GM03348 (cell line): Measurements from ENCODE around the gene UFL1.
"Not testable (repeated sequence)": the region's sequence is repeated elsewhere in the genome, so short reads cannot be mapped to it uniquely, and the experiment has no call there.

Source experiments
- DNase-seq: peaks from one replicate; pipeline ENCODE4 v3.0.0; 2012; ENCODE audit warnings: low spot score

UFL1 gene

DNA sequence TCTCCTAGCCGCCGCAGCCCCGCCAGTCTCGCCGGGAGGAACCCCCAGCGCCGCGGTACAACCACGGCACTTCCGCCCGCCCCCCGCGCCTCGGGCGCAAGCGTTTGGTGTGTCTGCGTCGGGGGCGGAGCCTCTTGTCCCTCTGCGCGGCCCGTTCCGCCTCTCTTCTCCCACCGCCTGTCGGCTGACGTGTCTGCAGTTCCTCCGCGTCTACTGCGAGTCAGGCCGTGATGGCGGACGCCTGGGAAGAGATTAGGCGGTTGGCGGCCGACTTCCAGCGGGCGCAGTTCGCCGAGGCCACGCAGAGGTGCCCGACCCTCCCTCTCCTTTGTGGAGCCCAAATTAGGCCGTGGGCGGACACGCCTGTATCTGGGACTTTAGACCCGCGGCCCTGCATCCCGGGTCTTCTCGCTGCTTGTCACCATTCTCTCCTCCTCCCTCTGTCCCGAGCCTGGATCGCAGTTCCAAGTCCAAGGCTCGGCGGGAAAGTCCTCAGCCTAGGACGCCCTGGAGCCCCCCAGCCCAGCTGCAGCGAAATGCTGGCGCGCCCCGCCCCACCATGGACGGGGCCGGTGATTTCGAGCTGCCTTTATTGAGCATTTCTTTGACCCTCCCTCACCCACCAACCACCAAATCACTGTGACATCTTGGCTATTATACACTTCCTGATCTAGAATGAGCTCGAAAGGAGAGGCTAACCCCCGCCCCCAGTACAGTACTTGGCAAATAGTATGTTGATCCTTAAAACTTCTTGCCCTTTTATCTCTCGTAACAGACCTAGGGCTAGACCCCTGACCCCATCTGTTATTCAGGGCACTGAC lies at the start of gene UFL1:
Gene UFL1, plus strand, starts transcription at position 163 of the 821 bp plus-strand sequence. Its CDS starts 68 bp downstream, at position 231.
- peak; percentile 96 for DNase-seq

DNA sequence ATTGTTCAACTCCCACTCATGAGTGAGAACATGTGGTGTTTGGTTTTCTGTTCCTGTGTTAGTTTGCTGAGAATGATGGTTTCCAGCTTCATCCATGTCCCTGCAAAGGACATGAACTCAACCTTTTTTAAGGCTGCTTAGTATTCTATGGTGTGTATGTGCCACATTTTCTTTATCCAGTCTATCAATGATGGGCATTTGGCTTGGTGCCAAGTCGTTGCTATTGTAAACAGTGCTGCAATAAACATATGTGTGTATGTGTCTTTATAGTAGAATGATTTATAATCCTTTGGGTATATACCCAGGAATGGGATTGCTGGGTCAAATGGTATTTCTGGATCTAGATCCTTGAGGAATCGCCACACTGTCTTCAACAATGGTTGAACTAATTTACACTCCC lies 49.3 kb upstream of the UFL1 start:
- not testable (repeated sequence) for DNase-seq

DNA sequence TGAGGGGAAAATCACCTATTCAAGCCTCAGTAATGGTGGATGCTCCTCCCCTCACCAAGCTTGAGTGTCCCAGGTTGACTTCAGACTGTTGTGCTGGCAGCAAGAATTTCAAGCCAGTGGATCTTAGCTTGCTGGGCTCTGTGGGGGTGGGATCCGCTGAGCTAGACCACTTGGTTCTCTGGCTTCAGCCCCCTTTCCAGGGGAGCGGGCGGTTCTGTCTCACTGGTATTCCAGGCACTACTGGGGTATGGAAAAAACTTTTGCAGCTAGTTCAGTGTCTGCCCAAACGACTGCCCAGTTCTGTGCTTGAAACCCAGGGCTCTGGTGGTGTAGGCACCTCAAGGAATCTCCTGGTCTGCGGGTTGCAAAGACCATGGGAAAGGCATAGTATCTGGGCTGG lies 42.9 kb upstream of the UFL1 start:
- DNase-seq, result no peak

DNA sequence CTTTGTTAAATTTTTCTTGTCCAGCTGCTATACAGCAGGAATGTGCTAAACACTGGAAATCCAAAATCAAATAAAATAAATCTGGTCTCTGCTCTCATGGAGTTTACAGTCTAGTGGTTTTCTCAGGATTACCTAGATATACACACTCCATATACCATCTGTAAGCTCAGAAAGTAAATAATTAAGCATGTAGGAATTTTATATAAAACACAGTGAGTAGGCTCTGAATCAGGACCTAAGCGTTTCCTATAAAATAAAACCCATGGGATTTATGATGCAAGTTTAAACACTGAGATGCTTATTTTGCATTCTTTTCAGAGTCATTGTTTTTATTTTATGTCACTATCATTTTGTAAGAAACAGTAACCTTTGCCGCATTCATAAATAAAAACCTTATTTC lies 29.7 kb upstream of the UFL1 start:
- DNase-seq, result no peak

DNA sequence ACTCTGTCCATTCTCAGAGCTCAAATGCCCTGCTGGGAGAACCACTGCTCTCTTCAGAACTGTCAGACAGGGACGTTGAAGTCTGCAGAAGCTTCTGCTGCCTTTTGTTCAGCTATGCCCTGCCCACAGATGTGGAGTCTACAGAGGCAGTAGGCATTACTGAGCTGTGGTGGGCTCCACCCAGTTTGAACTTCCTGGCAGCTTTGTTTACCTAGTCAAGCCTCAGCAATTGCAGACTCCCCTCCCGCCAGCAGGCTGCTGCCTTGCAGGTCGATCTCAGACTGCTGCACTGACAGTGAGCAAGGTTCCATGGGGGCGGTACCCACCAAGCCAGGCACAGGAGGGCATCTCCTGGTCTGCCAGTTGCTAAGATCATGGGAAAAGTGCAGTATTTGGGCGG lies 21.8 kb upstream of the UFL1 start:
- no peak for DNase-seq

DNA sequence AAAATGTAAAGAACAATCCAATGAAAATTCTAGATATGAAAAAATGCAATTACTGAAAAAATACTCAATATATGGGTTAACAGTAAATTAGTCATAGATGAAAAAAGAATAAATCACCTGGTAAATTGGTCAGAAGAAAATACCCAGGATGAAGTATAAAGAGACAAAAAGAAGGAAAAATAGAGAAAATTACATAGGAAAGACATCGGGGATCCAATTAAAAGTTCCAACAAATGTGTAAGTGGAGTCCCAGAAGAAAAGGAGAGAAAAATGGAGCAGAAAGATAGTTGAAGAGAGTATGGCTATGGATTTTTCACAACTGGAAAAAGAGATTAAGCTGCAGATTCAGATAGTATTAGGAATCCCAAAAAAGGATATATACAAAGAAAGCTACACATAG lies 18.7 kb upstream of the UFL1 start:
- DNase-seq, result no peak

DNA sequence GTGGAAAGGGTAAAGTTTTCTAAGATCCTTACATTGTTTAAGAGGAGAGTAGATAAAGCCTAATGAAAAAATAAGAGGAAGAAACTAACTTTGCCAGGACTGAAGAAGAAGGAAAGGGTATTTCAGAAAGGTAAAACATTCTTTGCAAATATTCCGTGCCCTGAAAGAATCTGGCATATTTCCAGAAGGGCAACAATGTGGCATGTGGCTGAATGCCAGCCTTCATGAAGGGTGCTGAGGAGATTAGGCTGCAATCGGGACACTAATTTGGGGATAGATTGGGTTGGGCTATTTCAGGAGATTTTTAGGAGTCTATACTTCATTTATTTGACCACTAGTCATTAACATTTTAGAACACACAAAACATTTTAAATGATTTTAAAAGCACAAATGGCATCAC lies 16.2 kb upstream of the UFL1 start:
- no peak for DNase-seq

DNA sequence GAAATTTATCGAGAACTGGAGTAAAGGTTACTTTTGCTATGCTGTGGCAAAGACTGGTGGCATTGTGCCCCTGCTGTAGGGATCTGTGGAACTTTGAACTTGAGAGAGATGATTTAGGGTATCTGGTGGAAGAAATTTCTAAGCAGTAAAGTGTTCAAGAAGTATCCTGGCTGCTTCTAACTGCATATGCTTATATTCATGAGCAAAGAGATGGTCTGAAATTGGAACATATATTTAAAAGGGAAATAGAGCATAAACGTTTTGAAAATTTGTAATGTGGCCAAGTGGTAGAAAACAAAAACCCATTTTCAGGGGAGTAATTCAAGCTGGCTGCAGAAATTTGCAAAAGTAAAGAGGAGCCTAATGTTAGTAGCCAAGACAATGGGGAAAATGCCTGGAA lies 12.3 kb upstream of the UFL1 start:
- DNase-seq, result no peak

DNA sequence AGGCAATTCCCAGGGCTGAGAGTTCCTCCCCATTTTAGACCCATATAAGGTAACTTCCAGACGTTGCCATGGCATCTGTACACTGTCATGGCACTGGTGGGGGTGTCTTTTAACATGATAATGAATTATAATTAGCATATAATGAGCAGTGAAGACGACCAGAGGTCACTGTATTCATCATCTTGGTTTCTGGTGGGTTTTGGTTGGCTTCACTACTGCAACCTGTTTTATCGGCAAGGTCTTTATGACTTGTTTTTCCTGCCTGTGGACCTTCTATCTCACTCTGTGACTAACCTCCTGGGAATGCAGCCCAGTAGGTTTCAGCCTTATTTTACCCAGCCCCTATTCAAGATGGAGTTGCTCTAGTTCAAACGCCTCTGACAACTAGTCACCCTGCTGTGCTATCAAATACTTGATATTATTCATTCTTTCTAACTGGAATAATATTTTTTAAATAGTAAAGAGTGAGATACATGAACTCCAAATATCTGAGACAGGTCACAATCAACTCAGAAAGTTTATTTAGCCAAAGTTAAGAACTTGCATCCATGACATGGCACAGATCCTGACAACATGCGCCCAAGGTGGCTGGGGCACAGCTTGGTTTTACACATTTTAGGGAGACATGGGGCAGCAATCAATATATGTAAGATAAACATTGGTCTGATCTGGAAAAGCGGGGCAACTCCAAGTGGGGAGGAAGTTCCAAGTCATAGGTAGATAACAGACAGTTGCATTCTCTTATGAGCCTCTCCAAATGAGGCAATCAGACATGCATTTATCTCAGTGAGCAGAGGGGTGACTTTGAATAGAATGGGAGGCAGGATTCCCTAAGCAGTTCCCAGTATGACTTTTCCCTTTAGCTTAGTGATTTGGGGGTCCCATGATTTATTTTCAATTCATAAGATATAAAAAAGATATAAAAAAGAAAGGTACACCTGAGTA lies 1.2 kb upstream of the UFL1 start:
- no peak for DNase-seq

DNA sequence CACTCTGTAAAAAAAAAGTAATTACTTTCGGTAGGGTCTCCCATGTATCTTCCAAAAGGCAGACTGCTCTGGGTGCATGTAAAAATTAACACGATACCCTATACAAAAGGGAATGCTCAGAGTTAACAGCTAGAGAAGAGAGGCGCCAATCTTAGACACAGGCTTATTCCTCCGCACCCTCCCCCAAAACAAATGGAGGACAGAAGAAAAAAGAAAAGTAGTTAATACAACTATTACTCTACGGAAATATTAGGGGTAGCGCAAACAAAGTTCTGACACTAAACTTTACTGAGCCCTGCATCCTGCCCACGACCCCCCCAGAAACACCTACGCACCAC lies 331 bp upstream of the UFL1 start:
- no peak for DNase-seq

DNA sequence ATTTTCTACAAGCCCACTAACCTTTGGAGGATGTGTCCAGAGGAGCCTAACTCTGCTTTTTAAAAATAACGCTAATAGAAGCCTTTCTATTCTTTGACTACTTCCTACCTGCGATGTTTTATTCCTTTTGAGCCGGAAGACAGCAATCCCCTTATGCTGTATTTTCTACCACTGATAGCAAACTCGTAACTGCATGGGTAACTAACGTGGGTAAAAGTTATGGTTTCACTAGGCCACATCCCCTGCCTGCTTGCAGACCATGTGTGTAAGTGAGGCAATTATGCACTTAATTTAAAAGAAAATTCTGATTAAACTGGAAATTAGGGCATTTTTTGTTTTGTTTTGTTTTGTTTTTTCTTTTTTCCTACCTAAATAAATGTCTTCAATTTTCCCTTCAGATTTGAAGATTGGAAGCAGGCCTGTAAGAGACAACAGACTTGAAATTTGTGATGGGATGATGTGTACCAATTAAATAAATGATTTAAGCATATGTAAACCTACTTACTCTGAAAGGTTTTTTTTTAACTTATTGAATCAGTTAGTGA lies 931 bp downstream of the UFL1 start:
- DNase-seq, result peak; percentile 13

DNA sequence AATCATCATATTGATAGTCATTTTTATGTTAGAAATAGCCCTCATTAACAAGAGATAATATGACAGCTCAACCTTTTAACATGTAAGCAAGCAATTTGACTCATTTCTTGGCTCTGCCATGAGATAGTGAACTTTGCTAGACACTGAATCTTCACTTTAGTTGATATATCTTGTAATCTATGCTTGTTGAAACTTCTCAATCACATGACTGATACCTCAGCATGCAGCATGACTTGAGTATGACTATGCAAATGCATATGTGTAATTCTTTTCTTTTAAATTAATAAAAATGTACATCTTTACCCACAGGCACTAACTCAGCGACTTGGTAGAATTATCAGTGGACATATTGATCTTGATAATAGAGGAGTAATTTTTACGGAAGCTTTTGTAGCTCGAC lies 6.6 kb downstream of the UFL1 start:
- no peak for DNase-seq

DNA sequence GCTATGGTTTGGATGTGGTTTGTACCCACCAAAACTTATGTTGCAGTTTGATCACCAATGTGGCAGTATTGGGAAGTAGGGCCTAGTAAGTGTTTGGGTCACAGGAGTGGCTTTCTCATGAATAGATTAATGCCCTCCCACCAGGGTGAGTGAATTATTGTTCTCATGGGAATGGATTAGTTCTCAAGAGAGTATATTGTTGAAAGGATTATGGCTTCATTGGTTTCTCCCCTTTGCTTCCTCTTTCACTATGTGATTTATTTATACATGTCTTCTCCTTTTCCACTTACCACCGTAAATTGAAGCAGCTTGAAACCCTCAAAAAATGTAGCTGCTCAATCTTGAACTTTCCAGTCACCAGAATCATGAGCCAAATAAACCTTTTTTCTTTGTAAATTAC lies 10.8 kb downstream of the UFL1 start:
- no peak for DNase-seq

DNA sequence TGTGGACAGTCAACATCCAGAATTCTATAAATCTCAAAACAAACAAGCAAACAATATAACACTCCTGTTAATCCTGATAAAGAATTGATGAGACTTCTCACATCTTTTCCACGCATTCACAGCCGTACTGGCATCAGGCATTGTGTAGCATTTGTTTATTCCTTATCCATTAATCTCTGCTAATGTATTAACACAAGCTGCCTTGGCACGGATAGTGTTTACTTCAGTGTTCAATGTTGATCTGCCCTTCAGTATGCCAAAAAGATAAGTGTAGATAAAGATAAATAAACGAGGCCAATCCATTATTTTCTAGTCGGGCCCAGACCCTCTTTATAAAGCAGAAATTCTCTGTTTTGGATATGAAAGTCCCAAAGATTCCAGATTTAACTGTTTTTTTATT lies 16.1 kb downstream of the UFL1 start:
- no peak for DNase-seq

DNA sequence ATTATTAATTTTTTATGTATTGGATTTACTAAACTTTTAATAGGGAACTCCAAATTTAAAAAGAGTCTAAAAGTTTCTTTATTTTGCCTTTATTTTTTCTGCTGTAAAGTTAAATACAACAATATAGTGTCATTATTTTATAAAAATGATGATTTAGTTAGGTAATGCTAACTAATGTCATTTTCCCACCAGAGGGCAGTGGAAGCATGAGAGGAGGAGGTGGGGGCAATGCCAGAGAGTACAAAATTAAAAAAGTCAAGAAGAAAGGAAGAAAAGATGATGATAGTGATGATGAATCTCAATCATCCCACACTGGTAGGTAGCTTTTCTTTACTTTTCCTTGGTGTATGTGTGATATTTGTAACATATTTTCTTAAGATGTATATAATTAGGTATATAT lies 21.1 kb downstream of the UFL1 start:
- no peak for DNase-seq

DNA sequence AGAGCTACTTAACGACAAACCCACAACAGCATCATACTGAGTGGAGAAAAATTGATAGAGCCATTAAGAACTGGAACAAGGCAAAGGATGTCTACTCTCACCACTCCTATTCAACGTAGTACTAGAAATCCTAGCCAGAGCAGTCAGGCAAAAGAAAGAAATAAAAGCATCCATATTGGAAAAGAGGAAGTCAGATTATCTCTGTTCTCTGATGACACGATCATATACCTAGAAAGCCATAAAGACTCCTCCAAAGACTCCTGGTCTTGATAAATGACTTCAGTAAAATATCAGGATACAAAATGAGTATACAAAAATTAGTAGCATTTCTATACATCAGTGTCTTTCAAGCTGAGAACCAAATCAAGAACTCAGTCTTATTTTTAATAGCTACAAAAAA lies 24.3 kb downstream of the UFL1 start:
- DNase-seq, result no peak

DNA sequence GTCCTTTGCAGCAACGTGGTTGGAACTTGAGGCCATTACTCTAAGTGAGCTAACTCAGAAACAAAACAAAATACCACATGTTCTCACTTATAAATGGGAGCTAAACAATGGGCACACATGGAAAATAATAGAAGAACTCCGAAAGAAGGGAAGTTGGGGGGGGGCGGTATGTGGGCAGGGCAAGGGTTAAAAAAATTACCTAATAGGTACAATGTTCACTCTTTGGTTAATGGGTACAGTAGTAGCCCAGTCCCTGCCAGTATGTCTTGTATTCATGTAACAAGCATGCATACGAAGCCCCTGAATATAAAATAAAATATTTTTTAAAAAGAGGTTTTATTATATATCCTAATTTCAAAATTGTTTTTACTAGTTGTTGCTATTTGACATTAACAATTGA lies 26.0 kb downstream of the UFL1 start:
- DNase-seq, result no peak

DNA sequence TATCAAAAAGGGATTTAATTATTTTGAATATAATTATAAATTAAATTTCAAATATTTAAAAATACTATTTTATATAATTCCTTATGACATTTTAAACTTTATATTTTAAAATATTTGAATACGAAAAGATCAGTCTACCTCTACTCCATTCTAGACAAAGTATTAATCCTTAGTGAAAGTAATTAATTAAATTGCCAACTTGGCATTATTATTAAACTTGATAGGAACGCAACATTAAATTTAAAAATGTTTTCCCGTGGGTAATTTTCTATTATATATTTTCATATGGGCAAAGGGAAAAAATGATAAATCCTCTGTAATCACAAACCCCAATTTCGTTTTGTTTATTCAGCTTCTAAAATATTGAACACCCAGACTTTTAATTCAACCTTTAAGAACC lies 33.0 kb downstream of the UFL1 start:
- DNase-seq, result no peak

DNA sequence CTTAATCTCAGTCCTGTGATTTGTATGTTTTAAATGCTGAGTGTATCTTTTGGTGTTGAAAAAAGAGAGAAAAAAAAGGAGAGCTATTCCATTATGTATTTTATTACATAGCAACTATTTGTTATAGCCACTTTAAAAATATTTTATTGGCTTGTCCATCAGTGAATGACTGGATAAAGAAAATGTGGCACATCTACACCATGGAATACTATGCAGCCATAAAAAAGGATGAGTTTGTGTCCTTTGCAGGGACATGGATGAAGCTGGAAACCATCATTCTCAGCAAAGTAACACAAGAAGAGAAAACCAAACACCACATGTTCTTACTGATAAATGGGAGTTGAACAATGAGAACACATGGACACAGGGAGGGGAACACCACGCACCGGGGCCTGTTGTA lies 38.1 kb downstream of the UFL1 start:
- not testable (repeated sequence) for DNase-seq

DNA sequence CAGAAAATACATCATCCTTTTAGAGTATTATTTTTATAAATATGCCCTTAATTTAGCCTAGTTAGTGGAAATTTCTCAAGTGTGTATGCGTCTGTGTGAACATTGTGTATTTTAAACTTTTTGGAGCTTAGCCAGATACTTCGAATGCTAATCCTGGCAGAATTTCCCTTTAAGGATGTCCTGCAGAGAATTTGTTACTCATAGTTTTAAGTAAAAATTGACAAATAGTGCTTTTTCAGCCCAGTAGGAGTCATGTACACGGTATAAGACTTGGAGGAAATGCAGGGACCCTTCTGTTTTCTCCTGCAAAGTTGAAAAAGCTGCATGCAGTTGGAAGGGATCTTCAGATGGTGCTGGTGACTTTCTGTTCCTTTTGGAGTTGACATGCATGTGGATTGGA lies 41.3 kb downstream of the UFL1 start, which contains the start of gene FHL5:
Gene FHL5, plus strand, starts transcription at position 243 of the 400 bp plus-strand sequence. CDS start 40,486 bp downstream, outside the sequence.
- no peak for DNase-seq

DNA sequence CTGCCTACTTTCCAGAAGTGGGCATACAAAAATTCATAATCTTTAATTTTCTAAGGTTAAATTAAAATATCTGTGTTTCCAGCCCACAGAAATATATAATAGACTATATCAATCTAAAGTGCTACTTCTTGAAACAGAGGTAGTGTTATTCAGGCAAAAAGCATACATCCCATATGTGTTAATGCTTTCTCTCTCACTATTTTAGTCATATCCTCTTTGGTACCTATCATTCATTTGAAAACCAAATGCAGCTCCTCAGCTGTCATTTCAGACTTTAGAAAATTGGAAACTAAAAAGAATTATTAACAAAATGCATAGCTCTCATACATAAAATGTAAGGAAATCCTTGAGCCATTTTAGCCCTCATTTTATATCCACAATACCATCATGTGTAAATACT lies 42.2 kb downstream of the UFL1 start:
- DNase-seq, result no peak

DNA sequence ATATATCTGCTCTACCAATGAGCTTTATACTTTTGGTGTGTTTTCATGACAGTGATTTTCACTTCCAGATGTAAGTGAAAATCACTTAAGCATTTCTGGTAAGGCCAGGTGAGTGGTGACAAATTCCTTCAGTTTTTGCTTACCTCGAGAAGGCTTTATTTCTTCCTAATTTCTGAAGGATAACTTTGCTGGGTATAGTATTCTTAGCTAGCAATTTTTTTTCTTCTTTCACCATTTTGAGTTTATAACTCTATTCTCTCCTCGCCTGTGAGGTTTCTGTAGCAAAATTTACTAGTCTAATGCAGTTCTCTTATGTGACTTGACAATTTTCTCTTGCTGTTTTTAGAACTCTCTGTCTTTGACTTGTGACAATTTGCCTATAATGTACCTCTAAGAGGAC lies 48.4 kb downstream of the UFL1 start:
- no peak for DNase-seq

DNA sequence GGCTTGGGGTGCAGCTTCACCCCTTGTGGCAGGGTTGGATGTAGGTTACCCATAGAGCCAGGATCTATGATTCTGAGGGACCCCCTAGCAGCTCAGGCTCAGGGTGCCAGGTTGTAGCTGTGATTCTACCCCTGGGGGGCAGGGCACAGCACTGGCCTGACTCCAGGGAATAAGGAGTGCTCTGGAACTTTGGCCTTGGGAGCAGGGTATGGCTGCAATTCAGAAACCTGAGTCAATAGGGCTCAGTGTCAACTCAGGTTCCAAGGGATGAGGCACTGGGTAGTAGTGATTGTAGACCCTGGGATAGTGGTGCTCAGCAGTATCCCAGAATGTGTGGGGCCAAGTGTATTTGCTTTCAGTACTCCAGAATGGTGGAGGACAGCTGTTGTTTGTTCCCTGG lies 49.9 kb downstream of the UFL1 start:
- DNase-seq, result no peak
